NCI-H1436 (cell line): ENCODE results near the gene INKA2.
"Not testable (repeated sequence)": the region's sequence is repeated elsewhere in the genome, so short reads cannot be mapped to it uniquely, and the experiment has no call there.

Source experiments
- DNase-seq: peaks from one replicate; lab custom pipeline; 2025; lab: John Stamatoyannopoulos, UW

INKA2 gene

GRCh38 chr1:111750856-111751255, 11.7 kb upstream of the INKA2 start:
- no peak for DNase-seq

- no peak for DNase-seq
These were observed 10.4 kb upstream of the INKA2 start for GRCh38 chr1:111749628-111750027.

GRCh38 chr1:111747947-111748346, 8.8 kb upstream of the INKA2 start:
- DNase-seq, result no peak

- peak; percentile 52 for DNase-seq
These were observed 8.1 kb upstream of the INKA2 start for GRCh38 chr1:111747282-111747734.

- no peak for DNase-seq
These were observed 7.4 kb upstream of the INKA2 start for GRCh38 chr1:111746614-111746999.

- no peak for DNase-seq
These were observed 6.7 kb upstream of the INKA2 start for GRCh38 chr1:111745675-111746613.

GRCh38 chr1:111743679-111744101, 4.5 kb upstream of the INKA2 start:
- DNase-seq, result no peak

GRCh38 chr1:111742938-111743549, 3.8 kb upstream of the INKA2 start:
- DNase-seq, result no peak

GRCh38 chr1:111742292-111742691, 3.1 kb upstream of the INKA2 start:
- DNase-seq, result not testable (repeated sequence)

GRCh38 chr1:111739925-111740765, 950 bp upstream of the INKA2 start:
- peak; percentile 49 for DNase-seq

GRCh38 chr1:111738436-111739193, 580 bp downstream of the INKA2 start:
- peak; percentile 70 for DNase-seq

GRCh38 chr1:111738133-111738435, 1.1 kb downstream of the INKA2 start:
- DNase-seq, result no peak

- no peak for DNase-seq
These were observed 1.7 kb downstream of the INKA2 start for GRCh38 chr1:111737216-111738132.

- DNase-seq, result no peak
These were observed 2.5 kb downstream of the INKA2 start for GRCh38 chr1:111736548-111737215.

- DNase-seq, result no peak
These were observed 3.2 kb downstream of the INKA2 start for GRCh38 chr1:111735858-111736544.

GRCh38 chr1:111735321-111735720, 3.9 kb downstream of the INKA2 start:
- DNase-seq, result no peak

GRCh38 chr1:111734856-111735255, 4.3 kb downstream of the INKA2 start:
- DNase-seq, result no peak

- DNase-seq, result no peak
These were observed 4.8 kb downstream of the INKA2 start for GRCh38 chr1:111734426-111734825.

- DNase-seq, result no peak
These were observed 5.2 kb downstream of the INKA2 start for GRCh38 chr1:111733992-111734341.
